Renal cortex interstitium (tissue), 11 donors: ENCODE measurements around the gene UBQLN3. TPM values are rescaled to one million over a fixed set of nuclear protein-coding genes. Genes with fewer than 3 reads are reported as not detected.

ENCODE experiments used
- DNase-seq, 11 donors: peaks; one replicate each; pipeline ENCODE4 v3.0.0-alpha.2; 2013; ENCODE audit warnings: low read depth in 9 of 11, low spot score in 4 of 11; ENCODE audit errors: extremely low read depth in 1 of 11
- polyA plus RNA-seq, 3 donors: library from polyadenylated mRNA; unstranded; fragments of 120-200 nt; gene quantifications; one replicate each; pipeline ENCODE4 v1.2.1, GENCODE V29; 2013; ENCODE audit not compliant: insufficient read length in 3 of 3

UBQLN3 gene
- polyA plus RNA-seq, 3 donors, result not detected

DNA sequence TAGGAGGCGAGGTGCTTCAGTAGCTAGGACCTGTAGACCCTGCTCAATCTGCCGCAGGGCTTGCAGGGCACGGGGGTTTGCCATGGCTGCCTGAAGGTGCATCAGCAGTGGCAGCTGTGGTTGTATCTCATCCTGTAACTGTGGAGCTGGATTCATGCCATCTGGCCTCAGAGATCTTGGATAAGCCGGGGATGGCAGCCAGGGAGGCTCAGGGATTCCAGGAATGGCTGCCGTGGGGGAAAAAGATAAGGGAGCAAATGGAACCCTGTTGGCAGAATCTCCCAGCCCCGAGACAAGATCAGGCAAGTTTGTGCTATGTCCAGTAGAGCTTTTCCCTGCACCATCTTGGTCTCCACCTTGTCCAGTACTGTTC is 1.8 kb downstream of the UBQLN3 start:
- DNase-seq, result no peak

- DNase-seq, result no peak
These were observed 2.4 kb downstream of the UBQLN3 start for GRCh38 chr11:5507177-5507932.

- DNase-seq, result no peak
These were observed 4.3 kb downstream of the UBQLN3 start for GRCh38 chr11:5505363-5506048.

- DNase-seq, result peak in 5 of 11 donors; percentile 2 to 15 (median 14)
These were observed 5.3 kb downstream of the UBQLN3 start for GRCh38 chr11:5504403-5504921.

GRCh38 chr11:5500393-5500801 is 9.4 kb downstream of the UBQLN3 start:
- no peak for DNase-seq

DNA sequence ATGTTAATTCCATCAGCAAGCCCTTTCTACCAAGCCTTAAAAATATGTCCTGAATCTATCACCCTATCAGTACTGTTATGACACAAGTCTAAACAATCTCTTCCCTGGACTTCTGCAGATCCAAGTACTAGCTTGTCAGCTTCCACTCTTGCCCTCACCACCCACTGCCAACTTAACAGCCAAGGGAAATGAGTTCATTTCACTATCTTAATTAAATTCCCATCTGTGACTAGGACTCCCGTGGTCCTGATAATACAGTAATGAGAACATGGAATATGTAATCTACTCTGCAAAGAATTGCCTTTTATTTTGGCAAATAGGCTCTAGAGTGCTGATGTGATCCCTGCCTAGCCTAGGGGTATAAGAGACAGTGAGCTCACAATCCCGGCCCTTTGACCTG is 10.1 kb downstream of the UBQLN3 start:
- DNase-seq, result no peak

DNA sequence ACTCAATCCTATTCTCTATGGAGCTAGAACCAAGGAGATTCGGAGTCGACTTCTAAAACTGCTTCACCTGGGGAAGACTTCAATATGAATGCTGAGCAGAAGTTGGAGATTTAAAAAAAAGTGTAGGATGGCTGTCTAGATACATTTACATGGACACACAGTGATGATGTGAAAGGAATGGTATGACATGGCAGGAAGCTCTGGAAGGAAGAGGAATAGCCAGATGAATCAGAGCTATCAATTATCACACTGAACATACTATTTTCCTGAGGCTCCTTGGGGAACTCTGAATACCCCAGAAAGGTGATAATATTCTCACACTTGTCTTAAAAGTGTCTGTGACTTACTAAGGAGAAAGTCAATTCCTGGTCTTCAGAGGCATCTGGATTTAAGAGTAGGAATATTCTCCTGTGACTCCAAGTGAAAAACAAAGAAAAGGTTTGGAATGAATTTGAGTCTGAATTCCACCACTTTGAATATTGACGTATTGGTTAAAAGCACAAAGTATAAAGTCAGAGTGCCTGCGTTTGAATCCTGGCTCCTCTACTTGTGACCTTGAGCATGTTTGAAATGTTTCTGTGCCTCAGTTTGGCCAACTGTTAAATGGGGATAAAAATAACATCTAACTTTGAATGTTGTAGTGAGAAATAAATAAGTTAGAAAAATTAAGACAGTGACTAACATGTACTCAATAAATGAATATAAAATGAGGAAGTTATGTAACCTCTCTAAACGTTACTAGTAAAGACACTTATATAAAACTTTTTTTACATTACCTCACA is 20.0 kb downstream of the UBQLN3 start:
- DNase-seq, result no peak

DNA sequence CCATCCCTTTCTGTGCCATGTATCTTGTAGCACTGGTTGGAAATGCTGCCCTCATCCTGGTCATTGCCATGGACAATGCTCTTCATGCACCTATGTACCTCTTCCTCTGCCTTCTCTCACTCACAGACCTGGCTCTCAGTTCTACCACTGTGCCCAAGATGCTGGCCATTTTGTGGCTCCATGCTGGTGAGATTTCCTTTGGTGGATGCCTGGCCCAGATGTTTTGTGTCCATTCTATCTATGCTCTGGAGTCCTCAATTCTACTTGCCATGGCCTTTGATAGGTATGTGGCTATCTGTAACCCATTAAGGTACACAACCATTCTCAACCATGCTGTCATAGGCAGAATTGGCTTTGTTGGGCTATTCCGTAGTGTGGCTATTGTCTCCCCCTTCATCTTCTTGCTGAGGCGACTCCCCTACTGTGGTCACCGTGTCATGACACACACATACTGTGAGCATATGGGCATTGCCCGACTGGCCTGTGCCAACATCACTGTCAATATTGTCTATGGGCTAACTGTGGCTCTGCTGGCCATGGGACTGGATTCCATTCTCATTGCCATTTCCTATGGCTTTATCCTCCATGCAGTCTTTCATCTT is 20.9 kb downstream of the UBQLN3 start:
- DNase-seq, result no peak

DNA sequence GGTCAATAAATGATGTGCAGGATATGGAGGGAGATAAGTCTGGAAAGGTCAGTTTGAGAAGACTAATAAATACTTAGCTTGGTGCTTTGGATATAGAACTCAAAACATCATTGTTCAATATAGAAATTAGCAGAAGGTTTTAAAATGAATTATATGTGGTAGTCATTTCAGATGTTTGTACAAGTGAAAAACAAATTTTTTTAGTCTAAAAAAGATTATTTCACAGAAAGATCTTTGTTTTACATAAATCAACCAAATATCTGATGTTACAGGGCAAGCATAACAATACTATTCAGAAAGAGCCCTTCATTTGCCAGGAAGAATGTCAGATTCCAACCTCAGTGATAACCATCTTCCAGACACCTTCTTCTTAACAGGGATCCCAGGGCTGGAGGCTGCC is 21.4 kb downstream of the UBQLN3 start, which contains the start of gene OR52D1:
Gene OR52D1 (plus strand): TSS at position 301 of the 400 bp plus-strand sequence. CDS start 22 bp downstream, at position 323.
- DNase-seq, result no peak

GRCh38 chr11:5486421-5486820 is 23.3 kb downstream of the UBQLN3 start:
- no peak for DNase-seq

GRCh38 chr11:5486003-5486402 is 23.8 kb downstream of the UBQLN3 start:
- DNase-seq, result no peak

DNA sequence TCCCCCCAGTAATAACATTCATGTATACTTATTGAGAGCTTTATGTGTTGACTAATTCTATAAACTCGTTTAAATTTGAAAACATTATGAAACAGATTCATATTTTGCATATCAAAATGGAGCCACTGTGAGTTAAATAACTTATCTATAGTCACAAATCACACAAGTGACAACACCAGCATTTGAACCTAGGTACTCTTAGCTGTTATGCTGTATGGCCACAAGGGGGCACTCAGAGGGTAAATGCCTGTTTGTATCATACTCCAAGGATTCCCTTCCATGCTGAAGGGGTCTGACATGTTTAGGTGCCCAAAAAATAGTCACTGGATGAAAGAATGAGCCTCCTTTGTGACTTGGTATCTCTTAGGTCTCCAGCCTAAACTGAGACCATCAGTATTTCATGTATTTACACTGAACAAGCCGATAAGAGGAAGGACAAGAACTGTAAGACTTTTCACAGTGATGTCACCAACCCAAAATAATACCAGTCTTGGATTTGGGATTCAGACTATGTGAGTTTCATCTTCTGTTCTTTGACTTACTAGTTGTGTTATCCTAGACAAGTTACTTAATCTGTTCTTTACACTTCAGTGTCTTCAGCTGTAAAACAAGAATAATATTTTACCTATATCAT is 33.5 kb downstream of the UBQLN3 start:
- peak in 8 of 11 donors; percentile 1 to 18 (median 9) for DNase-seq

GRCh38 chr11:5473921-5474320 is 35.8 kb downstream of the UBQLN3 start:
- no peak for DNase-seq

DNA sequence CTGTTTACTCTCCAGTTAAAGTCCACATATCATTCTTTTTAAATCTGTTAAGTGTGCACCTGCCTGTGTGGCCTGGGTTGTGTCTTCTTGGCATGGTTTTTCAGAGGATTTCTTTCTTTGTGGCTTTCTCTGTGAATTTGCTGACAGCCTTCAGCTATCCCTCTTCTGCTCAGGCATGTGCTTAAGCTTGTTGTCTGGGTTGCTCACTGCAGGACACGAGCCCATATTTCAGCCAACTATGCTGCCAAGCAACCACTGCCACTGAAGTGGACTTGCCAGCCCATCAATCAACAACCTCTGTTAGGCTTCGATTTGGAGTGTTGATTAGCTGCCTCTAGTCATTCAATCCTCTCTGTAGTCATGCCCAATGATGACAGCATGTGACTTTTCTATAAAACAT is 42.2 kb downstream of the UBQLN3 start:
- no peak for DNase-seq

- DNase-seq, result no peak
These were observed 48.7 kb downstream of the UBQLN3 start for GRCh38 chr11:5460983-5461621.
